ENCODE data around the gene MICALL1. TPM values are rescaled to one million over a fixed set of nuclear protein-coding genes. Genes with fewer than 3 reads are reported as not detected.

MICALL1 gene
- total and polyA plus RNA-seq, 9 of the 15 experiments (the other 6 are each of a cell fraction or from before 2014, with no cell fraction given), result 0.32 to 21.5 (median 6.1) TPM

- TF ChIP-seq TOE1 (IDR thresholded peaks at IDR 0.05; ENCODE audit: borderline replicate concordance), result peak; percentile 85; the same call in 1 of the 2 replicates
- TF ChIP-seq TOE1 (CRISPR knock-in tag; IDR thresholded peaks at IDR 0.05; ENCODE audit: borderline replicate concordance, low read depth), result no peak
- TF ChIP-seq TAF1 (IDR thresholded peaks at IDR 0.05; ENCODE audit: control insufficient read depth, extremely low read depth, insufficient read depth, low read length, severe bottlenecking), result peak; percentile 30
- TF ChIP-seq LCOR (CRISPR knock-in tag; IDR thresholded peaks at IDR 0.05), result peak; percentile 58; the same call in 1 of the 2 replicates
- TF ChIP-seq ETV5 (CRISPR knock-in tag; IDR thresholded peaks at IDR 0.05; ENCODE audit: low read depth), result 0 out of 2 replicates have a peak, but pooled peaks have one; percentile 12
- no peak for TF ChIP-seq TEAD4 (IDR thresholded peaks at IDR 0.05; ENCODE audit: low read length)
- TF ChIP-seq TEAD4 (CRISPR knock-in tag; IDR thresholded peaks at IDR 0.05; ENCODE audit: borderline replicate concordance), result no peak
- no peak for TF ChIP-seq MYNN (IDR thresholded peaks at IDR 0.05)
- no peak for TF ChIP-seq MYNN (CRISPR knock-in tag; IDR thresholded peaks at IDR 0.05)
- TF ChIP-seq ZNF764 (CRISPR knock-in tag; IDR thresholded peaks at IDR 0.05; ENCODE audit: low read depth), result no peak
- peak; percentile 84 for TF ChIP-seq TFE3 (CRISPR knock-in tag; IDR thresholded peaks at IDR 0.05)
- no peak; the same call in 1 of the 2 replicates for TF ChIP-seq ZNF395 (CRISPR knock-in tag; IDR thresholded peaks at IDR 0.05)
- TF ChIP-seq CBFB (CRISPR knock-in tag; IDR thresholded peaks at IDR 0.05), result no peak
- TF ChIP-seq AFF1 (IDR thresholded peaks at IDR 0.05; ENCODE audit: low read depth in 1 of 2, partially characterized antibody in 2 of 2), result peak in 1 of 2 experiments; percentile 53
- peak; percentile 60; the same call in 1 of the 2 replicates for TF ChIP-seq ZKSCAN8 (CRISPR knock-in tag; IDR thresholded peaks at IDR 0.05)
- no peak for TF ChIP-seq GTF2B (IDR thresholded peaks at IDR 0.05; ENCODE audit: extremely low read depth, insufficient read length)
- TF ChIP-seq POLR2H (tag; IDR thresholded peaks at IDR 0.05; ENCODE audit: low read depth), result peak; percentile 73
- 0 out of 2 replicates have a peak, but pooled peaks have one; percentile 13 for TF ChIP-seq ETV1 (tag; conservative IDR thresholded peaks at IDR 0.05; ENCODE audit: low read depth)
These were observed 1.2 kb upstream of the MICALL1 start (continued) for GRCh38 chr22:37904572-37905533.

All from K562 (cell line).